Measurements from ENCODE around the gene CHKB.

GRCh38 chr22:50600538-50600937 is 17.9 kb upstream of the CHKB start, which contains the start of gene MAPK8IP2:
- TF ChIP-seq, protein P1, sequence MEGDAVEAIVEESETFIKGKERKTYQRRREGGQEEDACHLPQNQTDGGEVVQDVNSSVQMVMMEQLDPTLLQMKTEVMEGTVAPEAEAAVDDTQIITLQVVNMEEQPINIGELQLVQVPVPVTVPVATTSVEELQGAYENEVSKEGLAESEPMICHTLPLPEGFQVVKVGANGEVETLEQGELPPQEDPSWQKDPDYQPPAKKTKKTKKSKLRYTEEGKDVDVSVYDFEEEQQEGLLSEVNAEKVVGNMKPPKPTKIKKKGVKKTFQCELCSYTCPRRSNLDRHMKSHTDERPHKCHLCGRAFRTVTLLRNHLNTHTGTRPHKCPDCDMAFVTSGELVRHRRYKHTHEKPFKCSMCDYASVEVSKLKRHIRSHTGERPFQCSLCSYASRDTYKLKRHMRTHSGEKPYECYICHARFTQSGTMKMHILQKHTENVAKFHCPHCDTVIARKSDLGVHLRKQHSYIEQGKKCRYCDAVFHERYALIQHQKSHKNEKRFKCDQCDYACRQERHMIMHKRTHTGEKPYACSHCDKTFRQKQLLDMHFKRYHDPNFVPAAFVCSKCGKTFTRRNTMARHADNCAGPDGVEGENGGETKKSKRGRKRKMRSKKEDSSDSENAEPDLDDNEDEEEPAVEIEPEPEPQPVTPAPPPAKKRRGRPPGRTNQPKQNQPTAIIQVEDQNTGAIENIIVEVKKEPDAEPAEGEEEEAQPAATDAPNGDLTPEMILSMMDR (IDR thresholded peaks at IDR 0.05): no peak
- no peak for TF ChIP-seq POLR2A (IDR thresholded peaks at IDR 0.05)

Data from body of pancreas (tissue), 4 donors.